GM12891 (cell line): ENCODE data around the gene CFAP206.

Source experiments
- POLR2A ChIP-seq: IDR thresholded peaks from 2 replicates; pipeline ENCODE4 v1.6.1; 2011; ENCODE audit warnings: low read depth, low read length, control low read depth
- POLR2AphosphoS5 ChIP-seq: IDR thresholded peaks from 2 replicates; pipeline ENCODE4 v1.6.1; 2011; ENCODE audit warnings: low read depth, low read length, control low read depth
- TAF1 ChIP-seq: IDR thresholded peaks from 2 replicates; pipeline ENCODE4 v1.6.1; 2011; ENCODE audit warnings: low read depth, low read length, control low read depth

DNA sequence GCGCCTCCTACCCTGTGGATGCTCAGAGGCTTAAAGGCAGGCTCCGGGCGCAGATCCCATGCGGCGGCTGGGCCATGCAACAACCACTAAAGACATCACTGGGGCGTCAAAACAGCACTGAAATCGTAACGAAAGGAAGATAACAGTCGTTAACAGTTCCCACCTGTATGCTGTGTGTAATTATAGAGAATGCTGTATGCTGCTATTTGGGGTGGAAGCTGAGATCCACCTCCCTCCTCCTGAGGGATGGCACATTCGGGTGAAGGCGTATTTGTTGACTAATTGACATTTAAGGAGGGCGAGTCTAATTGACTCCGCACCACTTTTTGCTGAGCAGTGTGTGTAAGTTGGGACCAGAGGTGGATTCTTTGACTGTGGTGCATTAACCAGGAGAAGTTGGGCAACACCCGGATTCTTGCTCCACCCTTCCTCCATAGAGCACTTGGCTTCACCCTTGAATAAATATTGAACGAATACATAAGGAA is 65.7 kb downstream of the CFAP206 start:
- TF ChIP-seq POLR2A = no peak
- TF ChIP-seq TAF1 = no peak
- TF ChIP-seq POLR2AphosphoS5 = no peak
